ENCODE measurements around the gene RELCH.

- TF ChIP-seq CTCF (IDR thresholded peaks at IDR 0.05) (no peak), POLR2A (IDR thresholded peaks at IDR 0.05) (no peak), POLR2AphosphoS5 (IDR thresholded peaks at IDR 0.05) (no peak), EP300 (IDR thresholded peaks at IDR 0.05) (no peak)
Measured at GRCh38 chr18:62175521-62175920, 11.5 kb upstream of the RELCH start.

Data from stomach (tissue), 4 donors.